GM21360 (cell line): ENCODE measurements around the gene SLC22A3.
A peak's percentile ranks its signal among the peaks of the same experiment; 100 is the strongest.
"Not testable (repeated sequence)": the region's sequence is repeated elsewhere in the genome, so short reads cannot be mapped to it uniquely, and the experiment has no call there.

Experiments used
- ATAC-seq: cut with Tn5 transposase; IDR thresholded peaks from one replicate; pipeline ENCODE4 v1.9.1; 2021; ENCODE audit warnings: mild to moderate bottlenecking, moderate library complexity; ENCODE audit not compliant: unreplicated experiment

Gene SLC22A3

DNA sequence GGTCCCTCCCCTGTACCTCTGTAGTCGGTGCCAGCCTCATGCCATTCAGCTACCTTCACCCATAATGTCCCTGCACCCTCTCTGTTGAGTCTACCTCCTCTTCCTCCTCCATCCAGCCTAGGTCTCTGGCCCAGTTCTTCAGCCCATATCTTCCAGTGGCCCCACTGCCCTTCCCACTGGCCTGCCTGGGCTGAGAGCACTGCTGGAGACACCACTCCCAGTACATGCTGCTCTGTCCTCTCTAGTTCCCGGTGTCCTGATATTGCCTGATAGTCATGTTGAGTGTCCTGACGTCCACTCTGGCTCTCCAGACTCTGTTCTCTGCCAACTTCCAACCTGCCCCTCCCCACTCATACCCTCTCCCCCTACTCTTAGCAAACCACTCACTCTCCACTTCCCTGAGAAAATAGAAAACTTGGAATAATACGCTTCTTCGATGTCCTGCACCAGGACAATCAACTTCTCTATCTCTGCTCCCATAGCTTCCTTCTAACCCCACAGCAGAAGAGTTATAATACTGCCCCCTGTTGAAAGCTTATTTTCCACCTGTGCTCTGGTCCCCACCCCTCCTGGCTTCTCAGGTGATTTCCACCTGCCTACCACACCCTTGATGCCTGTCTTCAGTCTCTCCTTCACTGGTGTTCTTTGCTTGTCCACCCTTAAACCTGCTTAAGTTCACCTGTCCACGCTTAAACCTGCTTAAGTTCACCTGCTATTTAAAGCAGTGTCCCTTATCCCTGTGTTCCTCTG lies 19.8 kb downstream of the SLC22A3 start:
- ATAC-seq = no peak

DNA sequence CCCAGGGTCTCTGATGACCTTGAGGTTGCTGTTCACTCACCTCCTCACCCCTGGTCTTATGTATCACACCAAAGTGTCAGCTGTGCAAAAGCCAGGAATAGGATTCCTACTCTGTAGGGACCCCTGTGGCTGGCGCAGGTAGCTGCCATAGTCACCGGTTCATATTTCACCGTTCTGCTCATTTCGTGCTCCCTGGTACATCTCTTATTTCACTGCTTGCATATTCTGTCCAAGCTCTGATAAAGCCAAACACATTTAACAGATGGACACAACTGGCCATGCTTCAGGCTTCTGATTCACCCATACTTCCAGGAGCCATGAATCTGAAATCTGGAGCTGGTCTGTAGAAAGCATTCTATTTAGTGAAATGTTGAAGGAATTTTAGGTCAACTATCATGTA lies 20.5 kb downstream of the SLC22A3 start:
- ATAC-seq = no peak

DNA sequence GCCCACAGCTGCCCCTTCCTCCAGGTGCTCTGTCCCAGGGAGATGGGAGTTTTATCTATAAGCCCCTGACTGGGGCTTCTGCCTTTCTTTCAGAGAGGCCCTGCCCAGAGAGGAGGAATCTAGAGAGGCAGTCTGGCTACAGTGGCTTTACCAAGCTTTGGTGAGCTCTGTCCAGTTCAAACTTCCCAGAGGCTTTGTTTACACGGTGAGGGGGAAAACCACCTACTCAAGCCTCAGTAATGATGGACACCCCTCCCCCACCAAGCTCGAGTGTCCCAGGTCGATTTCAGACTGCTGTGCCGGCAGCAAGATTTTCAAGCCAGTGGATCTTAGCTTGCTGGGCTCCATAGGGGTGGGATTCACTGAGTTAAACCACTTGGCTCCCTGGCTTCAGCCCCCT lies 25.4 kb downstream of the SLC22A3 start:
- not testable (repeated sequence) for ATAC-seq

DNA sequence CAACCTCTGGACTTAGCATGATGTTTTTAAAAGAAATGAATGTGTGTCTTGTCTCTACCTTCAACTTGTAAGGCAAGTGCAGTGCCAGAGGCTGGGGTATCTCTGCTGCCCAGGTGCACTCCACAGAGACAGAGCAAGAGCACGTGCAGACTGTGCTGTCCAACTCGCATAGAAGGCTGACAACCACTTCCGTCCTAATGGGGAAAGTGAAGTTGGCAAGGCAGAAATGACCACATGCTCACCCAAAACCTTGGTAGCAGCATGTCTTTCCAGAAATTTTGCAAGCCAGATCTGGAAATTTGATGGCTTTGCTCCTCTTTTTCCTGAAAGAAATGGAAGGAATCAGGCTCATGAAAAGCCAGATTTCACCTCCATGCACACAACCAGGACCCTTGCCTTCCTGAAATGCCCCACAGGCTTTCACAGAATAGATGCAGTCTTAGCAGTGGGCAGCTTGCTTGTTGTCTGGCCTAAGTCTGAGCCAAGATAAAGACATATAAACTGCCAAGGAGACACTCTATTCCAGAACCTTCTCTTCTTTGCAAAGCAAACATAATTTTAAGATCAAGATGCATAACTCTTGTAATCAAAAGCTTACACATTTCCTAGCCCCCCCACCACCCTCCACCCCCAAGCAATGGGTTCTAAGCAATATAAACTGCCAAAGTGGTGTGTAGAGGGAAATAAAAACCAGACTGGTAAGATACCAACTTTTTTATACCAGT lies 26.8 kb downstream of the SLC22A3 start:
- ATAC-seq = no peak

DNA sequence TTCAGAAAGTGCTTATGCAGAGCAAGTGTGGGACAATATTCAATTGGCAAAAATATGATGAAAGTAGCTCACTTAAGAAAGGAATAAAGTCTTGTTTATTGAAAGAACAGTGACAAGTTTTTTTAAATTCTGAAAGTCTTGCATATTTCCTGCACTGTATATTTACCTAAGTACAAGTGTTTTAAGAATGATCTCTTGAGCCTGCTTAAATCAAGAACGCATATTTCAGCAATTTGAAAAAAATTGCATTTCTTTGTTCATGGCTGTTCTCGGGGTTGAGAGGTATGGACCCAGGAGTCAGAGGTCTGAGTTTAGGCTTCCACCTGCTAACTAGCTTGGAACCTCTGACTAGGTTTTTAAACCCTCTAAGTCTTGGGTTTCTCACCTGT lies 27.4 kb downstream of the SLC22A3 start:
- ATAC-seq = no peak

DNA sequence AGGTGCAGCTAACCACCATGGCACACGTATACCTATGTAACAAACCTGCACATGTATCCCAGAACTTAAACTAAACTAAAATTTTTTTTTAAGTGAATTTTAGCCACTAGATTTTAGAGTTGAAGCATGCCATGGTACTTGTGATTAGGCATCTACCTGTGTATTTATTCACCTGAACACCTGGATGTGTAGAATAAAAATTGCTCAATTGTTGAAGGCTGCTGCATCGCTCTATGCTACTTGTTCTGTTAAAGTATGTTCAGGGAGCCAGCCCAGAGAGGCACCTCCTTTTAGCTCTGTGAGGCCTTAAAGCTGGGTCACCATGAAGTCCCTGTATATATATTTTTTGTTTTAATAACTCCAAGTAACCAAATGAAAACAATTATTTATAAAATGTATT lies 28.3 kb downstream of the SLC22A3 start:
- ATAC-seq = no peak

DNA sequence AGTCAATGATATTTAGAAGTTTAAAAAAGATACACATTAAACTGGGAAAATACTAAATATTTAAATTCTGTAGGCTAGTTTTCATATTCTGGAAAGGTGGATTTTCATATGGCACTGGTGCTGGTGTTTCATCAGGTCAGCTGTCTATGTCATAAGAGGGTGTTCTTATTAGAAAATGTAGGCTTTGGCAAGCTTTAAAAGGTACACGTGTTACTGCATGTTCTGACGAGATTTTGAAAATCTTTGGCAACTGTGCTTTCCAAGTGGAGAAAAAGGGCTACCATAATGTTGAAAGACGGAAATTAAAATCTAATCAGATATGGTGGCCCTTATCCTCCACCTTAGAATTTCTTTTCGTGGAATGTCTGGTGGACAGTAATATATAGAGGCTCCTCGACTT lies 30.0 kb downstream of the SLC22A3 start:
- no peak for ATAC-seq

DNA sequence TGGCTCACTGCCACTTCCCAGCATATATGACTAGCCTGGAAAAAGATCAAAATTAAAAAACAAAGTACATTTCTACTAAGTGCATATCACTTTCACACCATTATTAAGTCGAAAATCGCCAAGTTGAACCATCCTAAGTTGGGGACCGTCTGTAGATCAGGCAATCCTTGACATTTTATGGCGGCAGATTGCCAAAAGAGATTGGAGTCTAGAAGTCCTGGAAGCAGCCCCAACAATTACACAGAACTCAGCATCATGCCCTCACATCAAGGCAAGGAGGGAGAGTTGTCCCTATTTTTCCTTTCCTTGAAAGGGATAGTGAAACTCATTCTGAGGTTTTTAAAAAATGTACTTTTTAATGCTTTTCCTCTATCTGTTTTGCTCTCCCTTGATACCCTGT lies 30.7 kb downstream of the SLC22A3 start:
- no peak for ATAC-seq

DNA sequence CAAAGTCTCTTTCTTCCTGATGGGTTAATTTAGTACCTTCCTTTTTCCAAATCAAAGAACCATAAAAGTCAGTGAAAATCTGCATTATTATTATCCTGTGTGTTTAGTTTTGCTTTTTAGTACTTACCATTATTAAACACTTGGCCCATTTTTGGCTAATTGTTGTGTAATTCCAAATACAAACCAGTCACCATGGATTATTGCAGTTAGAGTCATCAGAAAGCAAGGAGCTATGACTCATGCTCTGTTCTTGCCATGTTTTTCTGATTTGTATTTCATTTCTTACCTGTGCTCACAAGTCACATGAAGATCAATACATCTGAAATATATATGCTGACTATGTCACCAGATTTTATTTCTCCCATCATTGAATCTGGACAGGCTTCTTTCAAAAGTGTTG lies 31.3 kb downstream of the SLC22A3 start:
- no peak for ATAC-seq

DNA sequence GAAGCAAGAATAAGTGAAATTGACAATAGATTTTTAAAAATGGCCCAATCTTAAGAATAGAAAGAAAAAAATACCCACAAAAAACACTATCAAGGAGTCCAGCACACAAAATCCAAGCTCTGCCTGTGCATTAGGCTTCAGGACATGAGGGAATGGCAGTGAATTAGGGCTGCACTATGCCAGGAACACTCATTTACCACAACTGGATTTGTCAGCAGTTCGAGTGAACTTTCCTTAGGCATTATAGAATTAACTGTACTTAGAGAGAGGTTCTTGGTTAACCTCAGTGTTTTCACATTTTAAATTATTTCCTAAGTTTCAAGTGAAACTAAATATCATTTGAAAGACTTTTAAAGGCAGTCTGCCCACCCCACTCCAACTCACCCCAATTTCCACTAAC lies 34.8 kb downstream of the SLC22A3 start:
- ATAC-seq = no peak

DNA sequence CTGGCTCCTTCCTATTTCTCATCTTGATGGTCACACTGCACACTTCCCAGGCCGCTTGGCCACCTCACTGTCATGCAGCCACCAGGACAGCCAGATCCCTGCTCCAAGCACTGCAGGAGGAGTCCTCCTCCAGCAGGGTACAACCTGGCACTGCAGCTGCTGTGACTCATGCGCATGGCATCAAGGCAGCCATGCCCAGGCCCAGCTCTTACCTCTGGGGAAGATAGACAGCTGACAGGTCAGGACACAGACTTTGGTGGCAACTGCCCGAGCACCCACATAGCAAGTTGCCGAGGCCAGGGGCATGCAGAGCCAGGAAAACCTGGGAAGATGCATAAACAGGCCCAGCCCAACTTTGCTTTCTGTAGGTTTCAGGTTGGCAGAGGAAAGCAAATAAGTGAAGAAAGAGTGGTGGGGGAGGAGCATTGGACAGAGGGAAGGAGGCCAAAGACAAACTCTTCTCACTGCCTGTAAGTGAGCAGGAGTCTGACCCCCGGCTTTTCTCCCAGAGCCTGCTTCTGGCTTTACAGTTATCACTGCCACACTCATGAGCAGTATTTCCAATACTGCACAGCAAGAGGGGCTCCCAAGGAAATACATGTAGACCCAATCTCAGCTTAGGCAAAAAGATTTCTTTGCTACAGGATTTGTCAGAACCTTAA lies 38.8 kb downstream of the SLC22A3 start:
- no peak for ATAC-seq

DNA sequence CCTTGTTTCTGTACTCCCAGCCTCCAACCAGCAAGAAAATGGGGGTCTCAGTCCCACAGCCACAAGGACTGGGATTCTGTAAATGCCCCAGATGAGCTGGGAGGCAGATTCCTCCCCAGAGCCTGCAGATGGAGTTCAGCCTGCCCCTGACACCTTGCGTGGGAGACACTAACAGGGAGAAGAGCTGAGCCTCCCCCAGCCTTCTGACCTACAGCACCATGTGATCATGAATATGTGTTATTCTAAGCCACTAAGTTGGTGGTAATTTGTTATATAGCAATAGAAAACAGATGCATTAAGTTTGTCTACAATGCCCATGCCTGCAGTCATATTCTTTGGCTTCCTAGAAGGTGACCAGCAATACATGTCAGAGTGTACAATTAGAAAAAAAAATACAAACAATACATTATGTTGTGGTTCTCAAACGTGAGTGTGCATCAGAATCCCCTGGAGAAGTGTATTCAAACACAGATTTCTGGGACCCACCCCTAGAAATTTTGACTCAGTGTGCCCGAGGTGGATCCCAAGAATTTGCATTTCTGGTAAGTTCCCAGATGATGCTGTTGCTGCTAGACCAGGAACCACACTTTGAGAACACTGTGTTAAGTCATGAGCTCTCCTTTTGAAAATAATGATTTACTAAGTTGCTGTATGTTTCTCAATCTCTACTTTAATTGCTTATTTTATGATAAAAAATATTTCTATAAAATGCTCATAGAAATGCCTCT lies 39.9 kb downstream of the SLC22A3 start:
- ATAC-seq = no peak

DNA sequence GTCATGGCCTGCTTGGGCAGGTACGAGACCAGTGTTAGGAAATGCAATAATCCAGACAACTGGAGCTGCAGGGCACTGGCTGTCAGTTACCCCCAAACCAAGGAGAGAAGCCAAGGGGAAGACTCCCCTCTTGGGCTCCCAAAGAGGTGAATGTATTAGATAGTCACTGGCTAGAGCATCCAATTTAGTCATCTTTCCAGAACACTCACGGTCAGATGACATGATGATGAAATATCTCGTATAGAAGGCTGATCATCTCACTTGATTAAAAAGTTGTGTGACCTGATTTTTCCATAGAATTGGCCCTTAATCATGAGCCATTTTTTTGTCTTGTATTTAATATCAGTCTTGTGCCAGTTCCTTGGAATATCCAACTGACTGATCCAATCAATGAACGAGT lies 40.7 kb downstream of the SLC22A3 start:
- no peak for ATAC-seq

DNA sequence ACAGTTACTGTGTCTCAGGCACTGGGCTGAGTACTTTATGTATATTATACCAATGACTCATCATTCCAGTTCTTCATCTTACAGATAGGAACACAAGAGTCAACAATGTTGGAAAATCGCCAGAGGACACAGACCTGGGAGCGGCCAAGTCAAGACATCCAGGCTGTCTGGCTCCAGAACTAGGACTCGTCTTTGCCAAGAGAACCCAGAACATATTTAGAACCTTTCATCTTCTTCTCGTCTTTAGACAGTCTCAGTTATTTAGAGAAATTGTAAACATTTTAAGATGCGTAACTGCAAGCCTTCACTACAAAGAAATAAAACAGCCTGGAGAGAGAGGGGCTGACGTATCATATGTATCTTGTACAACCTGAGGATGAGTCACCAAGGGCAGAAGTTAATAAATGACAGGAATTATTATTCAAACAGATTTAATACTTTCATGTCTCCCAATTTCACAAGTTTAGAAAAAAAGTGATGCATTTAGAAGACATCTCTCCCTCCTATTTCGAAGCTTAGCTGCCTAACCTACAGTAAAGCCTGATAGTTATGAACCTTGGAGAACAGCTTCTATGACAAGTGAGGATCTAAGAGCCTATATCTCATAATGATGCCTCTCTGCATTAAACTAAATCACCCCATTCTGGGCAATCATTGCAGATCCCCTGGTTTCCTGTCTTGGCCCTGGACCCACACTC lies 43.4 kb downstream of the SLC22A3 start:
- ATAC-seq = no peak

DNA sequence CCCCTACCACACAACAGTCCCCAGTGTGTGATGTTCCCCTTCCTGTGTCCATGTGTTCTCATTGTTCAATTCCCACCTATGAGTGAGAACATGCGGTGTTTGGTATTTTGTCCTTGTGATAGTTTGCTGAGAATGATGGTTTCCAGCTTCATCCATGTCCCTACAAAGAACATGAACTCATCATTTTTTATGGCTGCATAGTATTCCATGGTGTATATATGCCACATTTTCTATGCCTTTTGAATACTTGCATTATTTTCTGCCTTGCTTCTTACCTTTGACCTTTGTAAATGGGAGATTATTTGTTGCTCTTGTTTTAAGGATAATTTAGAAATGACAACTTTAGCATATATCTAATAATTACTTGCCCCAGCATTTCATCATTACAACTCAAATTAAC lies 45.3 kb downstream of the SLC22A3 start:
- ATAC-seq = not testable (repeated sequence)

DNA sequence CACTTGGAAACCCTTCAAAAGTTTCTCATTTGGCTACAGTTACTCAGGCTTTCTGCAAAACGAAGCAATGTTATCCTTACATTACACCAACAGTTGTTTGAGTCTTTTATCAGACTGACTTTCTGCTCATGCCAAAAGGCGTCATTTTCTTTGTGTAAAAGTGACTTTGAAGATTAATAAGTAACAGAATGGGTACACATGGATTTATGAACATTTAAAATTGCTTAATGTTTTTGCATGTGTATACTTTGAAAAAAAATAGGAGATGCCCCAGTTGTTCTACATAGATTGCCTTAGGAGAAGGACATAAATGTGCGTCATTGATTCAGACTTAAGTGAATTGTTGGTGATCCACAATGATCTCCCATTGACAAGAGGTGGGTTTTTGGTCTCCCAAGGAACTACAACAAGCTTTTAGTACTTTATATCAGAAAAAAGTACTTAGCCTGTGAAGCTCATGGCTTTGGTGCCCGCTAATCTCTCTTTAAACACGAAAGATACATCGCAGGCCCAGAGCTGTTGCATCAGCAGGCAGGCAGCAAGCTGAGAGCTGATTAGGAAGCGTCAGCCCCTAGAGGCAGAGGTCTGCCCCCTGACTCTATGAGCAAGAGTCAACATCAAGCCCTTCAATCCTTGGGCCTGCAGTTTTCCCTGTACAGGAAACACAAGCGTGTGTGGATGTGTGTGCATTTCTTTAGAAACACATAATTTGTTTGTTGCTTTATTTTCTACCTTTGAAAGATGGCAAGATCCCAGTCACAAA lies 45.9 kb downstream of the SLC22A3 start:
- no peak for ATAC-seq

DNA sequence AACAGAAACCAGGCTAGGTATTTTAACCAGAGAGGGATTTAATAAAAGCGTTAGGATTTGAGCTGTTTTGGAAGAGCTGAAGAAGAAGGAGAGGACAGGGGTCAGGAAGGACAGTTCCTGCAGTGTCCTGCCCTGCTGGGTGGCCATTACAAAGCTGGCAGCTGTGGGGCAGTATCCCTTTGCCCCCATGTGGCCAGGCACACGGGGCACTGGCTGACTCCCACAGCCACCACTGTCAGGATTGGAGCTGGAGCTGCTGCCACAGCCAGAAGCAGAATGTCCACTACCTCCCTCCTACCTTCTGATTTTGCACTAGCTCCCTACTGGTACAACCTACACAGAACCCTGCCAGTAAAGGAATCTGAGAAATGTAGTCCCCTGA lies 46.5 kb downstream of the SLC22A3 start:
- ATAC-seq = no peak

DNA sequence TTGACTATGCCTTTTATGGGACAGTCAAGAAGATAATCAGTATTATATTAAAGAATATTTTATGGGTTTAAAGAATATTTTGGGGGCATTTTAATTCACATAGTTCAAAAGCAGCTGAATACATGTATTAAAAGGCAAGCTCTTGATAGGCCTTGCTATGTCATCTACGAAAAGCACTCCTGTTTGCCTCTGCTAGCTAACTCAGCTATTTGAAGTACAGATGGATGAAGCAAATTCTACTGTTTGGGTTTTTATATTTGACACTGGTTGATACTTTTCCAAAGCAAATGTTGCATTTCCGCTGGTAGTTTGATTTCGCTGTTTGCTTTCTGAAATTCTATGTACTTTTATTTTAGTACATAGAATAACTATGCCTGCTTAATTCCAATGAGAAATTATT lies 47.0 kb downstream of the SLC22A3 start:
- ATAC-seq = no peak

DNA sequence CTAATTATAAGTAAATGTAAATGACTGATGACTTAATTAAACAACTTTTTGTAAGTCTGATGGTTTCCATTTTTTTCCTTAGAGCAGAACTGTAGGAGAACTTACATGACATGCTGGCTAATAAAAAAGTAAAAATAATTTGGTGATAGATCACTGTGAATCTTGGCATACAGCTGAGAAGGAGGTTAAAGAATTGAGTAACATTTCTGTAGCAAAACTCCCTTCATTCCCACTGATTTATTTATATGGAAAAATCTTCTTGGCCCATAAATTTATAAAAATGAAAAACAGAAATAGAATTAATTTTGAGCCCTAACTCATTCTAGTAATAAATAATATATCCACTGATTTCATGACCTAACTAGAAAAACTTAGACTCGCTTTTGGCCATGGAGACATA lies 48.1 kb downstream of the SLC22A3 start:
- ATAC-seq = no peak

DNA sequence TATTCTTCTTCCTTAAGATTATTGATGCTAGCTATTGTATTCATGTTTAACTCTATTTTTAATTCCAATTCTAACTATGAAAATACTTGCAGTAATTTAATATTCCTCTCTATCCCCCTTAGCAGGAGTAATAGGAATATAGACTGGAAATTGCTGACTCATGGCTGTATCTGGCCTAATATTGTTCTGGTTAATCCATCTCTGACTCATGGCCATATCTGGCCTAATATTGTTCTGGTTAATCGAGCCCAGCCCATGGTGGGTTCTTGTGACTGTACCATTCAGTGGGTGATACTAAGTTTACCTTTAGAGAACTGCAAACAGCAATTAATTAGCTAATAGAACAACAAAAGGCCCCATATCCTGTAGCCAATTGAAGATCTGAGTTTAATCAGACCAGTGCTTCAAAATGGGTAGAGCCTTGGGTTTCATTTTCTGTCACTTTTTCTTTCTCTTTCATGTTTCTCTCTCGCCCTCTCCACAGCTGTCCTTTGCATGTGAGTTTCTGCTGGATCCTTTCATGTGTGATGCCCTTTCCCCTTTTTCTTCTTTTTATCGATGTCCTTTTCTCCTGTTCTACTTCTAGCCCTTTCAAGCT lies 50.6 kb downstream of the SLC22A3 start:
- ATAC-seq = peak; percentile 98
